SK-N-MC (cell line): ENCODE results near the gene COL15A1.

ENCODE experiments used
- EZH2 ChIP-seq: fragments of 200-600 bp; sonication (generic); IDR thresholded peaks from one replicate; pipeline ENCODE4 v1.6.1; 2017; ENCODE audit warnings: antibody characterized with exemption
- FOXP2 ChIP-seq: optimal IDR thresholded peaks from 2 replicates; pipeline ENCODE3; 2011; ENCODE audit warnings: mild to moderate bottlenecking, moderate library complexity; ENCODE audit not compliant: insufficient read depth; ENCODE audit errors: extremely low read length, control extremely low read depth
- POLR2AphosphoS5 ChIP-seq: IDR thresholded peaks from 2 replicates; pipeline ENCODE4 v1.6.1; 2012; ENCODE audit warnings: mild to moderate bottlenecking, low read depth, low read length, borderline replicate concordance

DNA sequence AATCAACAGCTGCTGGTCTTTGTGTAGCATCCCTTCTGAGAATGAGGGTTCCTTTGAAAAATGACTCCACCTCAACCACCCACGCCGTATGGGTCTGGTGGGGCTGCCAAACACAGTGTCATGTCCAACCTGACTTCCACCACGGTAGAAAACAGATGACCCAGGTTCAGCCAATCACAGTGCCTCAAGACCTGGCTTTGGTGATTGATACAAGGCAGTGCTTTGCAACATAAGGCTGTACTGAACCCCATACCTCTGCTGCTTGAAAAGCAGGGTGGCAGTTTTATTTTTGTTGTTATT, 149.7 kb downstream of the COL15A1 start:
- no peak for TF ChIP-seq EZH2
- no peak for TF ChIP-seq POLR2AphosphoS5
- no peak for TF ChIP-seq FOXP2
